T-helper 22 cell (primary cell): Measurements from ENCODE around the gene RPL7L1.

Experiments used
- DNase-seq: peaks from one replicate; pipeline ENCODE4 v3.0.0-alpha.2; 2020; ENCODE audit warnings: low read depth

The RPL7L1 gene

GRCh38 chr6:42933205-42933604, 53.8 kb downstream of the RPL7L1 start:
- no peak for DNase-seq

DNA sequence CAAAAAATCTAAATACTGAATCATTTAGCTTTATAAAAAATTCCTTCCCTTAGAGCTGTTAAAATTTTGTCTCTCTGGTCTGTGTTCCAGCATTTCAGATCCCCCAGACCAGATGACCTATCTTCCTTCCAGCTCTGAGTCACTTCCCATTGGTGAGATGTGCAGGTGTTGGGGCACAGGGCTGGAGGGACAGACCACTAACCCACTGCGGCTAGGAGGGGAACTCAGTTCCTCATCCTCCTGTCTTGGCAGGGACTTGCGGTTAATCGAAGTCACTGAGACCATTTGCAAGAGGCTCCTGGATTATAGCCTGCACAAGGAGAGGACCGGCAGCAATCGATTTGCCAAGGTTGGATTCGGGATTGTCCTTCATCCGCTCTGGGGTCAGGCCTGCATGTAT, 55.9 kb downstream of the RPL7L1 start:
- no peak for DNase-seq

DNA sequence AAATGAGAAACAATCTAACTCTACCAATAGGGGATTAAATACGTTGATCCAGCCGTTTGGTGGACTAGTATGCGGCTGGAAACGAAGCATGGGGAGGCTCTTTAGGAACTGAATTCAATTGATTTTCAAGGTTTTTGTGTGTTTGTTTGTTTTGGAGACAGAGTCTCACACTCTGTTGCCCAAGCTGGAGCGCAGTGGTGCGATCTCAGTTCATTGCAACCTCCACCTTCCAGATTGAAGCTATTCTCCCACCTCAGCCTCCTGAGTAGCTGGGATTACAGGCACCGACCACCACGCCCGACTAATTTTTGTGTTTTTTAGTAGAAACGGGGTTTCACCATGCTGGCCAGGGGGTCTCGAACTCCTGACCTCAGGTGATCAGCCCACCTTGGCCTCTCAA, 57.0 kb downstream of the RPL7L1 start:
- no peak for DNase-seq

DNA sequence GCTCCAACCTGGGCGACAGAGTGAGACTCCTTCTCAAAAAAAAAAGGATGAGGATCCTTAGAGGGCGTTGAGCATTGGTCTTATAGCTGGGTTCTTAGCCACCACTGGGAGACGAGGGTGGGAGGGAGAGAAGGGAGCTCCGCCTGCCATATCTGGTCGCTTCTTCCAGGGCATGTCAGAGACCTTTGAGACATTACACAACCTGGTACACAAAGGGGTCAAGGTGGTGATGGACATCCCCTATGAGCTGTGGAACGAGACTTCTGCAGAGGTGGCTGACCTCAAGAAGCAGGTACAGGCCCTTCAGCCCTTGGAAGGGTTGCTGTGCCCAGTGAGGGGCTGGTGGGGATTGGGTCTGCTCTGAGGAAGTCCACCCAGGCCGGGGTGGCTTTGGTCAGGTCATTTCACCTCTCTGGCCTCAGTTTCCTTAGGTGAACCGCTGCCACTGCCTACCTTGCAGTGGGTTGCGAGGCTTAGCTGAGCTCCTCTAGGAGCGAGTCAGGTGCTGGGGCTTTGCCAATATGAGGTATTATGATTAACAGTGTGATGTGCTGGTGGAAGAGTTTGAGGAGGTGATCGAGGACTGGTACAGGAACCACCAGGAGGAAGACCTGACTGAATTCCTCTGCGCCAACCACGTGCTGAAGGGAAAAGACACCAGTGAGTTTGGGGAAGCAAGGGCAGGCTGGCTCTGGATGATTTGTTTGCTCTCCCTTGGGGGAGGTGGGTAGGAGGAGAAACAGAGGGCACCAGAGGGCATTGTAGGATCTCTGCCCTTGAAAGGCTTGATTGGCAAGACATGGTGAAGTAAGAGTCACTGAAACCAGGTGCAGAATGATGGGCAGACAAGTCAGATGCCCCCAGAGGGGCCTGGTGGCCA, 58.4 kb downstream of the RPL7L1 start:
- no peak for DNase-seq

- DNase-seq: no peak
Measured at GRCh38 chr6:42938428-42938796, 59.0 kb downstream of the RPL7L1 start.

DNA sequence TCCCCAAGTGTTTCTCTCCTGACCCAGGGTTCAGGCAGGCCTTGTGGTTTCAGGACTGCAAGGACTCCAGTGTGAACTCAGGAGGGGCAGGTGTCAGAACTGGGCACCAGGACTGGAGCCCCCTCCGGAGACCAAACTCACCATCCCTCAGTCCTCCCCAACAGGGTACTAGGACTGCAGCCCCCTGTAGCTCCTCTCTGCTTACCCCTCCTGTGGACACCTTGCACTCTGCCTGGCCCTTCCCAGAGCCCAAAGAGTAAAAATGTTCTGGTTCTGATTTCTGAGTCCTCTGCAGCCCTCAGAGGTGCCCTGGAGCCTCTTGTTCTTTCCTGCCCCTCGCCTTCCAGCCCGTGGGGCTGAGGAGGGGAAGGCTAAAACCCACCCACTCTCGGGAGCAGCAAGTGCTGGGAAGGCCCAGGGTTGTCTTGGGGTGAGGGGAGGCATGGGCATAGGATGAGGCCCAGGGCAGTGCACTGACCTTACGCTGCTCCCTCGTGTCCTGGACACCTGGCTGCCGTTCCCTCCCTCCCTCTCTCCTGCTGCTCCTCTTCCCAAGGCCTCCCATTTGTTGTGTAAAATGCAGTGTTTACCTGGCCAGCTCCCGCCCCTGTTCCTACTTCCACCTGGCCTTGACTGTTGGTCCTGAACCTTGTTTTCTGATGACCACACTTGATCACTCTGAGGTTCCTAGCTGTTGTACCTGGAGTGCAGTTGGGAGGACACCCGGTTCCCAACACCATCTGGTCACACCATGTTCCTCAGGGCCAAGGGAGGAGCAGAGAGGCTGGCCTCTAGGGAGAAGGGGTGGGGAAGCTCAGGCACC, 59.8 kb downstream of the RPL7L1 start:
- no peak for DNase-seq
